Tibial artery (tissue), 4 donors: Measurements from ENCODE around the gene ARID3B.

Source experiments
- DNase-seq, 2 donors: peaks; one replicate each; pipeline ENCODE4 v3.0.0-alpha.2; 2019
- H3K27ac ChIP-seq, 2 donors: fragments of 200-600 bp; sonication (generic) in 1 of 2; 1 replicate in 1 of 2; 2 replicates in 1 of 2; pipeline ENCODE4 v1.5.1; 2018 to 2019; ENCODE audit warnings: mild to moderate bottlenecking in 1 of 2
- H3K27me3 ChIP-seq, 2 donors: fragments of 200-600 bp; sonication (generic) in 1 of 2; one replicate each; pipeline versions ENCODE4 v1.5.1 to v1.6.0; 2016 to 2019
- H3K36me3 ChIP-seq, 3 donors: fragments of 200-600 bp; sonication (generic) in 2 of 3; one replicate each; pipeline ENCODE4 v1.5.1; 2016 to 2019; ENCODE audit warnings: mild to moderate bottlenecking in 2 of 3
- H3K4me1 ChIP-seq, 4 donors: fragments of 200-600 bp; sonication (generic) in 2 of 4; 1 replicate in 3 of 4; 2 replicates in 1 of 4; pipeline ENCODE4 v1.5.1; 2016 to 2019
- H3K4me3 ChIP-seq, 2 donors: fragments of 200-600 bp; sonication (generic) in 1 of 2; 1 replicate in 1 of 2; 2 replicates in 1 of 2; pipeline ENCODE4 v1.5.1; 2018 to 2019; ENCODE audit warnings: mild to moderate bottlenecking in 2 of 2
- H3K9me3 ChIP-seq, 3 donors: fragments of 200-600 bp; sonication (generic) in 1 of 3; one replicate each; pipeline ENCODE4 v1.5.1; 2016 to 2019
- CTCF ChIP-seq, 2 experiments: fragments of 200-600 bp in 1 of 2; fragments of 450-650 bp in 1 of 2; IDR thresholded peaks; one replicate each; pipeline ENCODE4 v1.5.1; 2017 to 2019; ENCODE audit warnings: antibody characterized with exemption in 2 of 2, mild to moderate bottlenecking in 1 of 2, moderate library complexity in 1 of 2
- intact Hi-C: fragments of 100-400 bp; cut with DNase I; formaldehyde crosslinking; loops from one replicate; pipeline ENCODE4 v1.15.0; 2023; ENCODE audit warnings: low total_unique reads

The ARID3B gene

DNA sequence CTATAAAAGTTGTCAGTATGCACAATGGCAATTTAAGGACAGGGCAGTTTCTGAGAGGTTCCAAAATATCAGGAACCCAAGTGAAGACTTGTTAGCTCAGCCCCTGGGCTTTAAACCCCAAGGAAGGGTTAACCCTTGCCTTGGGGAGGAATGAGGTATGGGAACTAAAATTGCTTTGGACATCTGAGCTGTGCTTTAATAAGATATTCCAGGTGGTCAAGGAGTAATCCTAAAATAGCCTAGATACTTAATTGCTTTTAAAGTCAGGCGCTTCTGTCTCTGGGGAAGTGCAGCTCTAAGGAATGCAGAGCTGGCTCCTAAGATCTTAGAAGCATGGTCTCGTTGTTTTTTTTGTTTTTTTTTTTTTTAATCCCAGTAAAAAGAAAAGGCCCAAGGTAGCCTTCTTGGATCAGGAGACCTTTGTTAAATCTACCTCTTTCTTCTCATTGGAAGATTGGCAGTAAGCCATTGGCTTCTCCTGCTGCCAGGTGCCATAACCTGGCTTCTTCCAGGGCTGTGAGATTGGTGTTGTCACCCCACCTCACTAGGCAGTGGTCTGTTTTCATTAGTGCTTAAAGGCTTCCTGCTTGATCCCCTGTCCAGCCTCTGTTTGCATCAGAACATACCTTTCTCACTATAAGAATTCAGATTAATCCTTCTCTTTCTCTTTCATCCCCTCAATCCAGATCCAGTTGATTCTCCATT is 24.5 kb downstream of the ARID3B start:
- Histone ChIP-seq H3K27ac (no peak overlapping the region), H3K27me3 (no peaks in the 10 kb centered on the region), H3K36me3 (no peaks in the 10 kb centered on the region), H3K4me3 (no peak overlapping the region), H3K4me1 (peaks cover 0 to 12% (median 8%) of the 10 kb centered on the region in 4 donors), H3K9me3 (no peaks in the 10 kb centered on the region)
- intact Hi-C loops: no loop called here
- TF ChIP-seq CTCF (IDR thresholded peaks at IDR 0.05): no peak
- no peak for DNase-seq

DNA sequence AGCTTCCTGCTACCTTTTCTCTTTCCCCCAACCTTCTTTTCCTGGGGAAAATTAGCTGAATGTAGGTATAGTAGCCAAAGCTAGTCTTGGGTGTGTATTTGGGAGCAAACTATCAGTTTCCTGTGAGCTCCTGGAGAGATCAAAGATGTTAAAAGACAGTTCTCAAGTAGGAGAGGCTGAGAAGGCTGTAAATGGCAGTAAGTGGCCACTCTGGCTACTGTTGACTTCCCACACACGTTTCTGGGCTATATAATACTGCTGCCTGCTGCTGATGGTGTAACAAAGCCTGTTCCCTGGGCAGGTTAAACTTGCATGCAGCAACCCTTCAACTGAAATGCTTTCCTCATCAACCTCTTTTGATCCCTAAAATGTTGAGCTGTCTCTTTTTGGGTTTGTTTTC is 27.6 kb downstream of the ARID3B start:
- TF ChIP-seq CTCF (IDR thresholded peaks at IDR 0.05): no peak
- Histone ChIP-seq H3K4me1 (peaks cover 0 to 21% (median 11%) of the 10 kb centered on the region in 4 donors), H3K4me3 (no peak overlapping the region), H3K9me3 (no peaks in the 10 kb centered on the region), H3K27me3 (no peaks in the 10 kb centered on the region), H3K27ac (no peak overlapping the region), H3K36me3 (peaks cover 8 to 16% (median 8%) of the 10 kb centered on the region in 3 donors)
- DNase-seq: no peak
- intact Hi-C loops: no loop called here

GRCh38 chr15:74569731-74570070 is 28.7 kb downstream of the ARID3B start:
- Histone ChIP-seq H3K4me1 (peaks cover 0 to 21% (median 11%) of the 10 kb centered on the region in 4 donors), H3K27ac (peak overlapping the region; percentile 64 to 65), H3K36me3 (peaks cover 19 to 27% (median 19%) of the 10 kb centered on the region in 3 donors), H3K4me3 (no peak overlapping the region), H3K9me3 (no peaks in the 10 kb centered on the region), H3K27me3 (no peaks in the 10 kb centered on the region)
- no peak for DNase-seq
- intact Hi-C loops: no loop called here
- TF ChIP-seq CTCF (IDR thresholded peaks at IDR 0.05): no peak

- peak overlapping the region in 1 of 2 donors; percentile 25 for H3K27ac ChIP-seq
- H3K9me3 ChIP-seq: no peaks in the 10 kb centered on the region
- TF ChIP-seq CTCF (IDR thresholded peaks at IDR 0.05): no peak
- peaks cover 0 to 21% (median 11%) of the 10 kb centered on the region in 4 donors for H3K4me1 ChIP-seq
- intact Hi-C loops: no loop called here
- no peak for DNase-seq
- H3K36me3 ChIP-seq: peaks cover 31 to 39% (median 32%) of the 10 kb centered on the region in 3 donors
- H3K4me3 ChIP-seq: no peak overlapping the region
- no peaks in the 10 kb centered on the region for H3K27me3 ChIP-seq
These were observed 30.2 kb downstream of the ARID3B start for GRCh38 chr15:74571191-74571590.

- H3K9me3 ChIP-seq: no peaks in the 10 kb centered on the region
- H3K4me1 ChIP-seq: peaks cover 0 to 21% (median 11%) of the 10 kb centered on the region in 4 donors
- no peak for DNase-seq
- no peak overlapping the region for H3K27ac ChIP-seq
- H3K36me3 ChIP-seq: peaks cover 32 to 62% (median 57%) of the 10 kb centered on the region in 3 donors
- no peak for TF ChIP-seq CTCF (IDR thresholded peaks at IDR 0.05)
- no peak overlapping the region for H3K4me3 ChIP-seq
- intact Hi-C loops: no loop called here
- no peaks in the 10 kb centered on the region for H3K27me3 ChIP-seq
These were observed 33.0 kb downstream of the ARID3B start for GRCh38 chr15:74573987-74574386.
